Measurements from ENCODE around the gene MRPS34.

DNA sequence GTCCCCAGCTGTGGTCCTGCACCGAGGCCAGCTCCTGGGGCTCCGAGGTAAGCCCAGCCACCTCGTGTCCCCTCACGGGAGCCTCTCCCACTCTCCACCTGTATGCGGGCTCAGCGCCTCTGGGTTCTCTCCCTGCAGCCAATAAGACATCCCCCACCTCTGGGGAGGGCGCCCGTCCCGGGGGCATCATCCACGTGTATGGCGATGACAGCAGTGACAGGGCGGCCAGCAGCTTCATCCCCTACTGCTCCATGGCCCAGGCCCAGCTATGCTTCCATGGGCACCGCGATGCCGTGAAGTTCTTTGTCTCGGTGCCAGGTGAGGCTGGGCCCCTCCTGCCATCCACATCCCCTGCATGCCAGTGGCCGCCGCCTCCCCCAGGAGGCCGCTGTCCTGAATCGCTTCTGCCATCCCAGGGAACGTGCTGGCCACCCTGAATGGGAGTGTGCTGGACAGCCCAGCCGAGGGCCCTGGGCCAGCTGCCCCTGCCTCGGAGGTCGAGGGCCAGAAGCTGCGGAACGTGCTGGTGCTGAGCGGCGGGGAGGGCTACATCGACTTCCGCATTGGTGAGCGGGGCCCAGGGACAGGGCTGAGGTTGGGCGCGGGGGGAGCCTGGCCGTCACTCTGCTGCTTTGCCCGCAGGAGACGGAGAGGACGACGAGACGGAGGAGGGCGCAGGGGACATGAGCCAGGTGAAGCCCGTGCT lies 4.7 kb downstream of the MRPS34 start:
- TF ChIP-seq, protein P1, sequence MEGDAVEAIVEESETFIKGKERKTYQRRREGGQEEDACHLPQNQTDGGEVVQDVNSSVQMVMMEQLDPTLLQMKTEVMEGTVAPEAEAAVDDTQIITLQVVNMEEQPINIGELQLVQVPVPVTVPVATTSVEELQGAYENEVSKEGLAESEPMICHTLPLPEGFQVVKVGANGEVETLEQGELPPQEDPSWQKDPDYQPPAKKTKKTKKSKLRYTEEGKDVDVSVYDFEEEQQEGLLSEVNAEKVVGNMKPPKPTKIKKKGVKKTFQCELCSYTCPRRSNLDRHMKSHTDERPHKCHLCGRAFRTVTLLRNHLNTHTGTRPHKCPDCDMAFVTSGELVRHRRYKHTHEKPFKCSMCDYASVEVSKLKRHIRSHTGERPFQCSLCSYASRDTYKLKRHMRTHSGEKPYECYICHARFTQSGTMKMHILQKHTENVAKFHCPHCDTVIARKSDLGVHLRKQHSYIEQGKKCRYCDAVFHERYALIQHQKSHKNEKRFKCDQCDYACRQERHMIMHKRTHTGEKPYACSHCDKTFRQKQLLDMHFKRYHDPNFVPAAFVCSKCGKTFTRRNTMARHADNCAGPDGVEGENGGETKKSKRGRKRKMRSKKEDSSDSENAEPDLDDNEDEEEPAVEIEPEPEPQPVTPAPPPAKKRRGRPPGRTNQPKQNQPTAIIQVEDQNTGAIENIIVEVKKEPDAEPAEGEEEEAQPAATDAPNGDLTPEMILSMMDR (IDR thresholded peaks at IDR 0.05) = no peak
- TF ChIP-seq POLR2A (IDR thresholded peaks at IDR 0.05) = no peak

All from body of pancreas (tissue), 4 donors.